ENCODE results near the gene MEPCE.
"Not testable (repeated sequence)": the region's sequence is repeated elsewhere in the genome, so short reads cannot be mapped to it uniquely, and the experiment has no call there.

Gene MEPCE

GRCh38 chr7:100433276-100433591 lies 3.6 kb downstream of the MEPCE start:
- Histone ChIP-seq H3K4me1 (ENCODE audit: insufficient read depth, low read length) (peaks cover 31% of the 10 kb centered on the region), H2AFZ (ENCODE audit: low read depth, low read length) (no peak overlapping the region), H3K9me3 (ENCODE audit: low read length) (no peaks in the 10 kb centered on the region), H3K4me3 (ENCODE audit: low read length) (no peak overlapping the region), H3K36me3 (ENCODE audit: insufficient read depth, low read length) (peaks cover 39% of the 10 kb centered on the region), H3K27me3 (ENCODE audit: insufficient read depth, low read length) (no peaks in the 10 kb centered on the region)

GRCh38 chr7:100433592-100434296 lies 4.1 kb downstream of the MEPCE start:
- H3K9me3 ChIP-seq (ENCODE audit: low read length): no peaks in the 10 kb centered on the region
- no peak overlapping the region for H2AFZ ChIP-seq (ENCODE audit: low read depth, low read length)
- H3K36me3 ChIP-seq (ENCODE audit: insufficient read depth, low read length): peaks cover 39% of the 10 kb centered on the region
- peaks cover 31% of the 10 kb centered on the region for H3K4me1 ChIP-seq (ENCODE audit: insufficient read depth, low read length)
- H3K4me3 ChIP-seq (ENCODE audit: low read length): no peak overlapping the region
- H3K27me3 ChIP-seq (ENCODE audit: insufficient read depth, low read length): no peaks in the 10 kb centered on the region

GRCh38 chr7:100434297-100435144 lies 4.9 kb downstream of the MEPCE start:
- H3K4me1 ChIP-seq (ENCODE audit: insufficient read depth, low read length): peaks cover 31% of the 10 kb centered on the region
- peaks cover 39% of the 10 kb centered on the region for H3K36me3 ChIP-seq (ENCODE audit: insufficient read depth, low read length)
- no peak overlapping the region for H3K4me3 ChIP-seq (ENCODE audit: low read length)
- H3K27me3 ChIP-seq (ENCODE audit: insufficient read depth, low read length): no peaks in the 10 kb centered on the region
- no peaks in the 10 kb centered on the region for H3K9me3 ChIP-seq (ENCODE audit: low read length)
- no peak overlapping the region for H2AFZ ChIP-seq (ENCODE audit: low read depth, low read length)

GRCh38 chr7:100435401-100436304 lies 6.0 kb downstream of the MEPCE start:
- H3K36me3 ChIP-seq (ENCODE audit: insufficient read depth, low read length): peaks cover 39% of the 10 kb centered on the region
- H3K4me1 ChIP-seq (ENCODE audit: insufficient read depth, low read length): peaks cover 27% of the 10 kb centered on the region
- H3K4me3 ChIP-seq (ENCODE audit: low read length): peak overlapping the region; percentile 59
- H2AFZ ChIP-seq (ENCODE audit: low read depth, low read length): no peak overlapping the region
- no peaks in the 10 kb centered on the region for H3K9me3 ChIP-seq (ENCODE audit: low read length)
- H3K27me3 ChIP-seq (ENCODE audit: insufficient read depth, low read length): no peaks in the 10 kb centered on the region

- Histone ChIP-seq H3K27me3 (ENCODE audit: insufficient read depth, low read length) (no peaks in the 10 kb centered on the region), H3K4me1 (ENCODE audit: insufficient read depth, low read length) (peaks cover 14% of the 10 kb centered on the region), H2AFZ (ENCODE audit: low read depth, low read length) (no peak overlapping the region), H3K9me3 (ENCODE audit: low read length) (no peaks in the 10 kb centered on the region), H3K4me3 (ENCODE audit: low read length) (no peak overlapping the region), H3K36me3 (ENCODE audit: insufficient read depth, low read length) (peaks cover 28% of the 10 kb centered on the region)
Observed at GRCh38 chr7:100437150-100438100, 7.8 kb downstream of the MEPCE start.

GRCh38 chr7:100438172-100438571 lies 8.5 kb downstream of the MEPCE start:
- no peak overlapping the region for H3K4me3 ChIP-seq (ENCODE audit: low read length)
- H3K36me3 ChIP-seq (ENCODE audit: insufficient read depth, low read length): peaks cover 21% of the 10 kb centered on the region
- H3K9me3 ChIP-seq (ENCODE audit: low read length): no peaks in the 10 kb centered on the region
- H3K4me1 ChIP-seq (ENCODE audit: insufficient read depth, low read length): peaks cover 14% of the 10 kb centered on the region
- no peaks in the 10 kb centered on the region for H3K27me3 ChIP-seq (ENCODE audit: insufficient read depth, low read length)
- no peak overlapping the region for H2AFZ ChIP-seq (ENCODE audit: low read depth, low read length)

GRCh38 chr7:100438731-100439130 lies 9.1 kb downstream of the MEPCE start:
- H3K27me3 ChIP-seq (ENCODE audit: insufficient read depth, low read length); H3K9me3 ChIP-seq (ENCODE audit: low read length); H2AFZ ChIP-seq (ENCODE audit: low read depth, low read length); H3K4me3 ChIP-seq (ENCODE audit: low read length): not testable (repeated sequence)
- peaks cover 15% of the 10 kb centered on the region for H3K36me3 ChIP-seq (ENCODE audit: insufficient read depth, low read length)
- peaks cover 14% of the 10 kb centered on the region for H3K4me1 ChIP-seq (ENCODE audit: insufficient read depth, low read length)

GRCh38 chr7:100439244-100439643 lies 9.6 kb downstream of the MEPCE start:
- H3K36me3 ChIP-seq (ENCODE audit: insufficient read depth, low read length); H2AFZ ChIP-seq (ENCODE audit: low read depth, low read length); H3K27me3 ChIP-seq (ENCODE audit: insufficient read depth, low read length); H3K4me3 ChIP-seq (ENCODE audit: low read length); H3K9me3 ChIP-seq (ENCODE audit: low read length): not testable (repeated sequence)
- H3K4me1 ChIP-seq (ENCODE audit: insufficient read depth, low read length): peaks cover 16% of the 10 kb centered on the region

- no peak overlapping the region for H2AFZ ChIP-seq (ENCODE audit: low read depth, low read length)
- H3K36me3 ChIP-seq (ENCODE audit: insufficient read depth, low read length): no peaks in the 10 kb centered on the region
- H3K4me3 ChIP-seq (ENCODE audit: low read length): no peak overlapping the region
- H3K4me1 ChIP-seq (ENCODE audit: insufficient read depth, low read length): peaks cover 18% of the 10 kb centered on the region
- H3K27me3 ChIP-seq (ENCODE audit: insufficient read depth, low read length): no peaks in the 10 kb centered on the region
- H3K9me3 ChIP-seq (ENCODE audit: low read length): no peaks in the 10 kb centered on the region
Observed at GRCh38 chr7:100441641-100442535, 12.3 kb downstream of the MEPCE start.

- Histone ChIP-seq H3K4me1 (ENCODE audit: insufficient read depth, low read length) (peaks cover 18% of the 10 kb centered on the region), H3K27me3 (ENCODE audit: insufficient read depth, low read length) (no peaks in the 10 kb centered on the region), H3K36me3 (ENCODE audit: insufficient read depth, low read length) (no peaks in the 10 kb centered on the region)
Observed at GRCh38 chr7:100443096-100443840, 13.6 kb downstream of the MEPCE start.

More at GRCh38 chr7:100443096-100443840, 13.6 kb downstream of the MEPCE start:
- no peak overlapping the region for H2AFZ ChIP-seq (ENCODE audit: low read depth, low read length)
- no peak overlapping the region for H3K4me3 ChIP-seq (ENCODE audit: low read length)
- H3K9me3 ChIP-seq (ENCODE audit: low read length): no peaks in the 10 kb centered on the region

Data from neuron (in vitro differentiated cells).